HG02884 (cell line): Measurements from ENCODE around the gene SP4.

Experiments used
- ATAC-seq: cut with Tn5 transposase; IDR thresholded peaks from one replicate; pipeline ENCODE4 v1.9.1; 2021; ENCODE audit warnings: mild to moderate bottlenecking, moderate library complexity; ENCODE audit not compliant: unreplicated experiment

Gene SP4

GRCh38 chr7:21427871-21428658, at the start of gene SP4:
Gene SP4 (plus strand): TSS chr7:21428083. CDS start chr7:21428252, 169 bp downstream.
- peak; percentile 61 for ATAC-seq

GRCh38 chr7:21383227-21384220, 44.4 kb upstream of the SP4 start:
- peak; percentile 76 for ATAC-seq

GRCh38 chr7:21393937-21394336, 33.9 kb upstream of the SP4 start:
- no peak for ATAC-seq

- no peak for ATAC-seq
Measured at GRCh38 chr7:21401944-21402343, 25.9 kb upstream of the SP4 start.

GRCh38 chr7:21407796-21408480, 19.9 kb upstream of the SP4 start:
- ATAC-seq = no peak

- no peak for ATAC-seq
Measured at GRCh38 chr7:21408481-21408820, 19.4 kb upstream of the SP4 start.

- ATAC-seq = peak; percentile 67
Measured at GRCh38 chr7:21412410-21412851, 15.5 kb upstream of the SP4 start.

- ATAC-seq = no peak
Measured at GRCh38 chr7:21412957-21413356, 14.9 kb upstream of the SP4 start.

GRCh38 chr7:21413502-21413901, 14.4 kb upstream of the SP4 start:
- no peak for ATAC-seq

- no peak for ATAC-seq
Measured at GRCh38 chr7:21414795-21415393, 13.0 kb upstream of the SP4 start.

GRCh38 chr7:21417647-21418046, 10.2 kb upstream of the SP4 start:
- ATAC-seq = no peak

GRCh38 chr7:21422751-21423150, 5.1 kb upstream of the SP4 start:
- ATAC-seq = no peak

GRCh38 chr7:21425290-21425689, 2.6 kb upstream of the SP4 start:
- no peak for ATAC-seq

- ATAC-seq = no peak
Measured at GRCh38 chr7:21426286-21427181, 1.3 kb upstream of the SP4 start.

GRCh38 chr7:21427182-21427870, 557 bp upstream of the SP4 start:
- ATAC-seq = peak; percentile 74

GRCh38 chr7:21428659-21428941, 717 bp downstream of the SP4 start:
- no peak for ATAC-seq

- no peak for ATAC-seq
Measured at GRCh38 chr7:21429021-21429420, 1.1 kb downstream of the SP4 start.

- no peak for ATAC-seq
Measured at GRCh38 chr7:21429786-21430574, 2.1 kb downstream of the SP4 start.

- ATAC-seq = no peak
Measured at GRCh38 chr7:21430575-21430954, 2.7 kb downstream of the SP4 start.
